ENCODE results near the gene TMED6. TPM values are rescaled to one million over a fixed set of nuclear protein-coding genes. Genes with fewer than 3 reads are reported as not detected.

The TMED6 gene
- total RNA-seq, 2 donors from 2014 or later: 0.53 to 0.66 TPM

Other genes starting within 250 kb of the TMED6 start
- 1 to 10 TPM; 1.8 to 4.1 TPM for gene HAS3, start 246.1 kb downstream of the TMED6 start, total RNA-seq
- gene CHTF8, start 219.2 kb downstream of the TMED6 start, total RNA-seq: 100 to 1,000 TPM; 105 to 142 TPM
- 10 to 100 TPM; 44.1 to 45.3 TPM for gene UTP4, start 219.1 kb downstream of the TMED6 start, total RNA-seq
- gene SNTB2, start 164.6 kb downstream of the TMED6 start, total RNA-seq: 10 to 100 TPM; 15.4 to 24.1 TPM
- 10 to 100 TPM; 28.6 to 37.8 TPM for gene VPS4A, start 40.4 kb downstream of the TMED6 start, total RNA-seq
- gene PDF, start 21.2 kb downstream of the TMED6 start, total RNA-seq: 10 to 100 TPM; 12.2 to 19.8 TPM
- 10 to 100 TPM; 45.8 to 49.3 TPM for gene COG8, start 12.2 kb downstream of the TMED6 start, total RNA-seq
- gene NIP7, start 12.0 kb downstream of the TMED6 start, total RNA-seq: 10 to 100 TPM; 30.5 to 36.3 TPM
- 10 to 100 TPM; 33.6 to 38.2 TPM for gene TERF2, start 34.2 kb upstream of the TMED6 start, total RNA-seq
- 100 to 1,000 TPM; 123 to 131 TPM for gene CYB5B, start 72.8 kb upstream of the TMED6 start, total RNA-seq
- gene NFAT5, start 214.2 kb upstream of the TMED6 start, total RNA-seq: 10 to 100 TPM; 38.8 to 40.3 TPM

Data from endodermal cell (in vitro differentiated cells).